Activated CD4-positive, alpha-beta T cell treated with anti-CD3 and anti-CD28 coated beads for 24 hours (primary cell): Measurements from ENCODE around the gene CTNNBL1.
"Not testable (repeated sequence)": the region's sequence is repeated elsewhere in the genome, so short reads cannot be mapped to it uniquely, and the experiment has no call there.

ENCODE experiments used
- DNase-seq, 2 donors: peaks; one replicate each; pipeline ENCODE4 v3.0.0-alpha.2; 2020; ENCODE audit warnings: low read depth in 2 of 2

The CTNNBL1 gene

GRCh38 chr20:37677969-37678861, 15.6 kb upstream of the CTNNBL1 start:
- DNase-seq = no peak

GRCh38 chr20:37679751-37680150, 14.1 kb upstream of the CTNNBL1 start:
- not testable (repeated sequence) for DNase-seq

GRCh38 chr20:37680420-37680819, 13.4 kb upstream of the CTNNBL1 start:
- DNase-seq = no peak

GRCh38 chr20:37681384-37682112, 12.3 kb upstream of the CTNNBL1 start:
- no peak for DNase-seq

- DNase-seq = not testable (repeated sequence)
Measured at GRCh38 chr20:37683146-37683545, 10.7 kb upstream of the CTNNBL1 start.

- DNase-seq = no peak
Measured at GRCh38 chr20:37686762-37687477, 6.9 kb upstream of the CTNNBL1 start.

- no peak for DNase-seq
Measured at GRCh38 chr20:37687478-37687805, 6.4 kb upstream of the CTNNBL1 start.

- no peak for DNase-seq
Measured at GRCh38 chr20:37688093-37688492, 5.7 kb upstream of the CTNNBL1 start.

- DNase-seq = no peak
Measured at GRCh38 chr20:37690626-37691369, 3.0 kb upstream of the CTNNBL1 start.

- DNase-seq = no peak
Measured at GRCh38 chr20:37692459-37693166, 1.2 kb upstream of the CTNNBL1 start.

GRCh38 chr20:37693242-37693634, 592 bp upstream of the CTNNBL1 start:
- no peak for DNase-seq

- no peak for DNase-seq
Measured at GRCh38 chr20:37695684-37696342, 2.0 kb downstream of the CTNNBL1 start.

GRCh38 chr20:37697314-37697713, 3.5 kb downstream of the CTNNBL1 start:
- DNase-seq = no peak

GRCh38 chr20:37699202-37699601, 5.4 kb downstream of the CTNNBL1 start:
- no peak for DNase-seq

GRCh38 chr20:37700301-37700700, 6.5 kb downstream of the CTNNBL1 start:
- no peak for DNase-seq

- DNase-seq = not testable (repeated sequence)
Measured at GRCh38 chr20:37701676-37702075, 7.8 kb downstream of the CTNNBL1 start.

- DNase-seq = no peak
Measured at GRCh38 chr20:37702403-37703034, 8.7 kb downstream of the CTNNBL1 start.

- DNase-seq = no peak
Measured at GRCh38 chr20:37703035-37703845, 9.4 kb downstream of the CTNNBL1 start.

- DNase-seq = no peak
Measured at GRCh38 chr20:37704955-37705354, 11.1 kb downstream of the CTNNBL1 start.
